Transverse colon (tissue), 3 donors: ENCODE results near the gene ADAM23.

ENCODE experiments used
- POLR2A ChIP-seq: fragments of 450-650 bp; IDR thresholded peaks from one replicate; pipeline ENCODE4 v1.6.1; 2016; ENCODE audit warnings: antibody characterized with exemption, mild to moderate bottlenecking, moderate library complexity
- POLR2AphosphoS5 ChIP-seq, 3 donors: sonication (generic); formaldehyde crosslinking; IDR thresholded peaks; one replicate each; pipeline ENCODE4 v1.6.1; 2016; ENCODE audit warnings: antibody characterized with exemption in 3 of 3

DNA sequence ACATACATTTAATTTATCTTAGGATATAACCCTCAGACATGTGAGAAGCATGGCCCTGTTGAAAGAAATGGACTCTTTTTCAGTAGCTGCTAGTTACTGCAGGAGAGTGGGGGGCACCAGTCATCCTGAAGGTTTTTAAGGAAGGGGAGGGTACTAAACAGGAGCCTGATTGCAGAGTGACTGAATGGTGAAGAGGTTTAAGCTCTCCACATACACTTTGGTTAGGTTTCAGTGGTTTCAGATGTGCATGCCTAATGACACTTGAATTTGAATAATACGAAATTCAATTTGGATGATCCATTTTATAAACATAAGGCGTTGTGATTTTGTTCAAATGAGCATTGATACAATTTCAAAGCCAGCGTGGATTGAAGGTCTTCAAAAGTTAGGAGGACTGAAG is 188.0 kb downstream of the ADAM23 start:
- no peak for TF ChIP-seq POLR2A
- no peak for TF ChIP-seq POLR2AphosphoS5 (IDR thresholded peaks at IDR 0.05)
